Right lobe of liver (tissue), 4 donors: Measurements from ENCODE around the gene ARHGAP33.

Experiments used
- POLR2A ChIP-seq: fragments of 450-650 bp; IDR thresholded peaks from one replicate; pipeline ENCODE4 v1.6.1; 2017; ENCODE audit warnings: antibody characterized with exemption, mild to moderate bottlenecking
- TF ChIP-seq, protein P1 (sequence below), 4 donors: fragments of 200-600 bp in 3 of 4; fragments of 450-650 bp in 1 of 4; IDR thresholded peaks; one replicate each; pipeline versions ENCODE4 v1.5.1 to v1.8.0; 2016 to 2022; ENCODE audit warnings: antibody characterized with exemption in 4 of 4, mild to moderate bottlenecking in 2 of 4
- donor health status: DM: no; HTN: no; CAD: no.
- donor health status: DM: no; HTN: no; CAD: no.
- donor health status: DM: no; HTN: yes; CAD: no.

DNA sequence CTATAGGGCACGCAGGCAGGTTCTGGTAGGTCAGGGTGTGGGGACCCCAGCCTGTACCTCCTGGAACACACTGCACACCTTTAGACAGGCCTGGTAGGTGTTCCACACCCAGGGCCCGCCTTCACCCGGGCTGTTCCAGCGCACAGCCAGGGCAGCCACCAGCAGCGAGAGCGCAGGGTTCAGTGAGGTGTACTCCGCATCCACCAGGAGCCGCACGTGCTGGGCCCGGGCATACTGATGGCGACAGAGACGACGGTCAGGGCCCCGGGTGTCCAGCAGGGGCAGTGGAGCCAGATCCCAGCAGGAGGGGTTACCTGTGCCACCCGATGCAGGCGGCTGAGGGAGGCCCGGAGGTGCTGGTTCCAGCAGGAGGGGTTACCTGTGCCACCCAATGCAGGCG is 31.2 kb downstream of the ARHGAP33 start:
- TF ChIP-seq, protein P1, sequence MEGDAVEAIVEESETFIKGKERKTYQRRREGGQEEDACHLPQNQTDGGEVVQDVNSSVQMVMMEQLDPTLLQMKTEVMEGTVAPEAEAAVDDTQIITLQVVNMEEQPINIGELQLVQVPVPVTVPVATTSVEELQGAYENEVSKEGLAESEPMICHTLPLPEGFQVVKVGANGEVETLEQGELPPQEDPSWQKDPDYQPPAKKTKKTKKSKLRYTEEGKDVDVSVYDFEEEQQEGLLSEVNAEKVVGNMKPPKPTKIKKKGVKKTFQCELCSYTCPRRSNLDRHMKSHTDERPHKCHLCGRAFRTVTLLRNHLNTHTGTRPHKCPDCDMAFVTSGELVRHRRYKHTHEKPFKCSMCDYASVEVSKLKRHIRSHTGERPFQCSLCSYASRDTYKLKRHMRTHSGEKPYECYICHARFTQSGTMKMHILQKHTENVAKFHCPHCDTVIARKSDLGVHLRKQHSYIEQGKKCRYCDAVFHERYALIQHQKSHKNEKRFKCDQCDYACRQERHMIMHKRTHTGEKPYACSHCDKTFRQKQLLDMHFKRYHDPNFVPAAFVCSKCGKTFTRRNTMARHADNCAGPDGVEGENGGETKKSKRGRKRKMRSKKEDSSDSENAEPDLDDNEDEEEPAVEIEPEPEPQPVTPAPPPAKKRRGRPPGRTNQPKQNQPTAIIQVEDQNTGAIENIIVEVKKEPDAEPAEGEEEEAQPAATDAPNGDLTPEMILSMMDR (IDR thresholded peaks at IDR 0.05): no peak
- no peak for TF ChIP-seq POLR2A
